Islet of Langerhans (tissue), 1 donor: ENCODE results near the gene RIMOC1.
"Not testable (repeated sequence)": the region's sequence is repeated elsewhere in the genome, so short reads cannot be mapped to it uniquely, and the experiment has no call there.

ENCODE experiments used
- FAIRE-seq: peaks from one replicate; lab custom pipeline; 2011; peaks lifted over from hg19 to GRCh38; lab: Jason Lieb, UNC

Gene RIMOC1

DNA sequence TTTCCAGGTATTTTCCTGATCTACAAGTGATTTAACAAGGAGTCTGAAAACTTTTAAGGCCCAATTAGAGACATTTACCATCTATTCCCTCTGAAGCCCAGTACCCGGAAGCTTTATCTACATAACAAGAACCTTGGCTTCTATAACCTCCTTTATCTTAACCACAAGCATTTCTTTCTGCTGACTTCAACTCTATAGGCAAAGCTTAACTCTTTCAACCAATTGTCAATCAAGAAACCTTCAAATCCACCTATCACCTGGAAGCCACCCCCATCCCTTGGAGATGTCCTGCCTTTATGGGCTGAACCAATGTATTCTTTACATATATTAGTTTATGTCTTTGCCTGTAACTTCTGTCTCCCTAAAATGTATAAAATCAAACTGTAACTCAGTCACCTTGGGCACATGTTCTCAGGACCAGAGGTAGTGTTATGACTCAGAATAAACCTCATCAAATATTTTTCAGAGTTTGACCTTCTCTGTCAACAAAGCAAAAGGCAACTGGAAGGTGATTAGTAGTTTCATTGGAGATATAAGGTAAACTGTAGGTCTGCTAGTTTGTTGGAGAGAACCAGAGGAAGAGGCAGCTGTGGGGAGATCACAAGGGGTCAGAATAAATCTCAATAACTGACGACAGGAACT, 13.0 kb upstream of the RIMOC1 start:
- FAIRE-seq: no peak

DNA sequence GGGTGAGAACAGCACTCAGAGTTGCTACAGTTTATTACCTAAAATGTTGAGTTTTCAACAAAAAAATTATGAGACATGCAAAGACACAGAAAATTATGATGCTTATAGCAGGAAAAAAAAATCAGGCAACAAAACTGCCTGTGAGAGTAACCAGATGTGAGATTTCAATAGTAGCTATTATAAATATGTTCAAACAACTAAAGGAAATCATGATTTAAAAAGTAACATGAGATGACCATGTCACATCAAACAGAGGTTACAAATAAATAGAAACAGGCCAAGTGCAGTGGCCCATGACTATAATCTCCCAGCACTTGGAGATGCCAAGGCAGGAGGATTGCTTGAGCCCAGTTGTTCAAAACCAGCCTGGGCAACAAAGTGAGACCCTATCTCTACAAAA, 12.1 kb upstream of the RIMOC1 start:
- FAIRE-seq: no peak

DNA sequence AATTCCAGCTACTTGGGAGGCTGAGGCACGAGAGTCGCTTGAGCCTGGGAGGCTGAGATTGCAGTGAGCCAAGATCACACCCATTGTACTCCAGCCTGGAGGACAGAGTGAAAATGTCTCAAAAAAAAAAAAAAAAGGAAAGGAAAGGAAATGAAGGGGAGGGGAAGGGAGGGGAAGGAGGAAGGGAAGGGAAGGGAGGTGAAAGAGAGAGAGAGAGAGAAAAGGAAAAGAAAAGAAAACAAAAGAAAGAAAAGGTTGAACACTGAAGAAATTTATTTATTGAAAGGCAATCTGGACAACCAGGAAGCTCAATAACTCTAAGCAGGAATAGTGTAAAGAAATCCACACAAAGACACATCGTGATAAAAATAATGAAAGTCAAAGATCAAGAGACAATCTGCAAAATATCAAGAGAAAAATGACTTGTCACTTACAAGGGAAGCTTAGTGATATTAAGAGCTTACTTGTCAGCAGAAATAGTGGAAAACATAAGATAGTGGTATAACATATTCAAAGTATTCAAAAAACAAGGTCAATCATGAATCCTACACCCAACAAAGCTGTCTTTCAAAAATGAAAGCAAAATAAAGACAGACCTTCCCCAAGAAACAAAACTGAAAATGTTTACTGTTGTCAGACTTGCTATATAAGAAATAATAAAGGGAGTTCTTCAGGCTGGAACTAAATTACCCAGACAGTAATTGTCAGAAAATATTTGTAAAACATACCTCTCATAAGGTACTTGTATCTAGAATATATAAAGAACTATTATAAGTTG, 10.9 kb upstream of the RIMOC1 start:
- no peak for FAIRE-seq

- no peak for FAIRE-seq
Observed at GRCh38 chr5:41896230-41896629, 7.9 kb upstream of the RIMOC1 start.

DNA sequence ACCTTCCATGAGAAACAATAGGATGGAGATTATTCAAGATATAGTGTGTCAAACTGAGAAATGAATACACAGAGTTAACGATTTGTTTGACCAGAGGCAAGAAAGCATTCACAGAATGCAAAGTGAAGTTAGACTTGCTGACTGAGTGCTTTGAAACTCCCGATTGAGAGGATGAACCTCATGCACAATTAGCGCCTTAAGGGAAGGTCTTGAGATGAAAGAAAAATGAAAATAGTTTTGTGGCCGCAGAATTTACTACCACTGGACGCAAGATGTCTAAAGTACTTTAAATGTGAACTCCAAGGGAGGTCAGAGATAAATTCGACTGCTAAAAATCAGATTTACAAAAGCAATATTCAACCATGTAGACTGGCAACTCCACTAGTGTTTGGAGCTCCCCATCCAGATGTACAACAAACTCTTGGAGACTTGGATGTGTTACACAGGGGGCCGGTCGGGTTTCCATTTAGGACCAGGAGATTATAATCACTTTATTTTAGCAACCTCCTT, 707 bp upstream of the RIMOC1 start:
- FAIRE-seq: no peak

DNA sequence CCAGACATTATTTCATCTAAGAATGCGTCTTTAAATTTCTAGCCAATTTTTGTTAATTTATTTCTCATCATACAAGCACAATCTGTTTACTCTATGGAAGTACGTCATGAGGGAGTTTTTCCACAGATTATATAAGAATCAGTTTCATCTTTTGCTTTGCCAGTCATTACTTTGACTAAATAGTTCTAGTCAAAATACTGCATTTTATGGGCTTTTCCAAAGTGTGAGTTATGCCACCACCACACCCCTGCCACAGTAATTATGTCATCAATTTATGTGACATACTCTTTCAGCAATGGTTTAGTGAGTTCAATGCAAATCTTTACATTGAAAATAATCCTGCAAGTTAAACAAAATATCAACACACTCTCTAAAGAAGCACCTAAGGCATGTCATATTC, 2.0 kb downstream of the RIMOC1 start:
- FAIRE-seq: no peak

- no peak for FAIRE-seq
Observed at GRCh38 chr5:41908374-41909079, 4.4 kb downstream of the RIMOC1 start.

DNA sequence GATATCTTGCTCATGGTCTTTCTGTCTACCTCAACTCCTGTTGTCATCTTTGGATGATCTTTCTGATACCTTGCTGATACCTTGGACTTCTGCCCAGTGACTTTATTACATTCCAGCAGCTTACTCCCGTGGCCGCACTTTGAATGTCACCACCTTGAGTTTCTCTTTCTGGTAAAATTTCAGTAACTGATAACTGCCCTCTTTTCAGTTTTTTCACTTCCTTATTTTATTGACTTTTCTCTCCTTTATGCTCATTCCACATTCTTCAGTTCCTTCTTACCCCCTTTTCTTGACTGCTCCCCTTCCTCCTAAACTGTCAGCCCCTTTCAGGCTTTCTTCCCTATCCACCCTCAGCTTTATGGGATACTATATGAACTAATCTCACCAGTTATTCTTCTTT, 14.0 kb downstream of the RIMOC1 start:
- FAIRE-seq: no peak

DNA sequence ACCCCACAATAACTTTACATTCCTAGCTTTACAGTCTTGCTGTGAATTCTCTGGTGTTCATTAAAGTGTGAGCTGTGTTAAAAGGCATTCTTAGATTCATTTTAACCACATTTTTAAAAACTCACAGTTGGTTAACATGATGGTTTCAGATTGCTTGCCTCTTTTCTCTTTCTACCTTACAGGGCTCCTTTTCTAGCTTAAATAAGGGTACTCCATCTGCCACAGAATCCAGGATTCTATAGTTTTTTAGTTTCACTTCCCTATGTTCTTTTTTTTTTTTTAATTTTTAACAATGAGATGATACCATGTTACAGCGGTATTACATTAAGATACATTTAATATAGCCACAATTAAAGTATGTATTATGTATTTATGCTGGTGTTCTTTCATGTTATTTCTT, 17.0 kb downstream of the RIMOC1 start:
- FAIRE-seq: no peak

DNA sequence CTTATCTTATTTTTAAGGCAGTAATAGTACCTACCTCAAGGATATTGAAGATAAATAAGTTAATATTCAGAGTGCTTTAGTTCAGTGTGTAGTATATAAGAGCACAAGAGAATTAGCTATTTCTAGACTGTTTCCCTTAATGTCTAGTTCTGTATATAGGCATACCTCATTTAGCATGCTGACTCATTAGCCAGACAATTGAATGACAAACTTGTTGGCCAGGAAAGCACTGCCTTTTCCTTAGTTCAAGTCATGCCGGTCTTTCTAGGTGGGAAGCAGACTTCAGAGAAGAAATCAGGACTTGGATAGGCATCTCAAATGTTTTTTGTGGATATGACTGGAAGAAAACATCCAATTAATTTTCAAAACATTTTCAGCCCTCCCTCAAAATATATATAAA, 17.7 kb downstream of the RIMOC1 start:
- FAIRE-seq: no peak

DNA sequence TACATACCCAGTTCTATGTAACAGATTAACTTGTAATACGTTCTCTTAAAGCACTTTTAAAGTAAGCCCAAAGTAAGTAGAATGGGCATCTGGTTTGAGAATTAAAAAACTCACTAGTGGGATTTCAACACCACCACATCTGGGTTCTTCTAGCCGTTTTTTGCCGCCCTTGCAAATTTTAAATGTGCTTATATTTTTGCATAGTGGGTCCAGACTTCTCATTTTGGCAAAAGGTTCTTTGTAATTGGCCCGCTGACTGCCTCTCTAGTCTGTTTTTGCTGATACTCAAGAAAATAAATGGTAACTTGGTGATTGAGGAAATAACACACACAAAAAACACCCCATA, 20.4 kb downstream of the RIMOC1 start:
- no peak for FAIRE-seq

- no peak for FAIRE-seq
Observed at GRCh38 chr5:41924872-41925554, 20.9 kb downstream of the RIMOC1 start, which contains the start of gene FBXO4. TSS of gene FBXO4 (plus strand) at chr5:41925281. CDS start at chr5:41925310, 29 bp downstream.

DNA sequence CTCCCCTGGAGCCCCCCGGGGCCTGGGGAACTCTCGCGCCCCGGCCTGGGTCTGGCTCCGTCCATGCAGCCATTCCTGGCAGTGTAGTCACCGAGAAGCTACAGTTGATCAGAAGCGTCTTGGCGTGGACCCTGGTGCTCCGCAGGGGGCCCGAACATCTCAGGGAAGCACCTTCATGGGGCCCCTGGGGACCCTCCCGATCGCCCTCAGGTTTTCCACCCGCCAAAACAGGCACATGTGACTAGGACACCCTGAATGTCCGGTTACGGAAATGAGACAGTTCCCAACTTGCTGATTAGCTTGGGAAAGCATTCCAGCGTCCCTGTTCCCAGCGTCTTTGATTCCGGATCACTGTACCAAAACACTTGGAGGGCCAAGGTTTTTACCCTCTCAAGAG, 21.4 kb downstream of the RIMOC1 start:
- FAIRE-seq: no peak

GRCh38 chr5:41927604-41928003, 23.5 kb downstream of the RIMOC1 start:
- no peak for FAIRE-seq

- FAIRE-seq: no peak
Observed at GRCh38 chr5:41929035-41929434, 24.9 kb downstream of the RIMOC1 start.

DNA sequence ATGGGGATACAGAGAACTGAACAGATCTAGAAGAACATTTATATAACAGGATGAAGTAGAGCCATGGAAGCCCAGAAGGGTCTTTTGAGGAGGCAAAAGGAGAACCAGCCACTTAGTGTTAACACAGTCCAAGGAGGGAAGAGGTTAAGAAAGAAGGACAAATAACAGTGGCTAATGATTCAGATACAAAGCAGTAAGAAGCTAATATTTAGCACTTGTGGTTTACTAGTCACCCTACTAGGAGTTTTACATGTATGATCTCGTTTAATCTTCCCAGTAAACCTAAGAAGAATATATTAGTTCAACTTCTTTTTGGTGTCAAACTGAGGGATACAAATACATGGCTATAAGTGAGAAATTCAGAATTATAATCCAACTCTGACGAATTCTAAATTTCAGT, 28.6 kb downstream of the RIMOC1 start:
- no peak for FAIRE-seq

DNA sequence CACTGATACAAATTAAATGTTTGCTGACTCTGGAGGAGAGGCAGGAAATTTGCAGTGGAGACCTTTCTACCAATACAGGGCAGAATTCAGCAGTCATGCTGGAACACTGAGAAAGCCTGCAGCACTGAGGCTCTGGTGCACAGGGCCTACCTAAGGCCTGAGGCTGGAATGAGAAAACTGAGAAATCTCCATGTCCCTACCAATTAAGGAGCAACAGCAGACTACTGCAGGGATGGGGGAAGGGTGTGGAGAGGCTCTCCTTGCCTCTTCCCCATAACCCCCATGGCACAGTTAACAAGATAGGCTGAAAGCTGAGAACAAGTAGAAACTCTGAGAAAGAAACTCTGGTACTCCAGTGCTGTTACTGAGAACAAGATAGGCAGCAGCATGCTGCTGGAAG, 31.4 kb downstream of the RIMOC1 start:
- FAIRE-seq: no peak

GRCh38 chr5:41940641-41941040, 36.5 kb downstream of the RIMOC1 start:
- no peak for FAIRE-seq

GRCh38 chr5:41945332-41945955, 41.3 kb downstream of the RIMOC1 start:
- not testable (repeated sequence) for FAIRE-seq

- FAIRE-seq: no peak
Observed at GRCh38 chr5:41951224-41951623, 47.1 kb downstream of the RIMOC1 start.
